ENCODE data around the gene EBF3. TPM values are rescaled to one million over a fixed set of nuclear protein-coding genes. Genes with fewer than 3 reads are reported as not detected.

EBF3 gene
- total and polyA plus RNA-seq, 2 experiments from 2014 or later, result 0.27 to 0.49 TPM

GRCh38 chr10:129816656-129817045, 147.4 kb downstream of the EBF3 start (continued):
- TF ChIP-seq REST (IDR thresholded peaks at IDR 0.05; ENCODE audit: unreplicated experiment) (no peak), EZH2 (IDR thresholded peaks at IDR 0.05; ENCODE audit: low read depth, unreplicated experiment) (no peak), ZNF331 (CRISPR knock-in tag; IDR thresholded peaks at IDR 0.05; ENCODE audit: low read depth) (no peak), CREB1 (CRISPR knock-in tag; IDR thresholded peaks at IDR 0.05; ENCODE audit: low read depth) (no peak), EZH2phosphoT487 (IDR thresholded peaks at IDR 0.05; ENCODE audit: unreplicated experiment) (no peak), ZNF462 (CRISPR knock-in tag; IDR thresholded peaks at IDR 0.05) (no peak)
